Measurements from ENCODE around the gene CHST8.

DNA sequence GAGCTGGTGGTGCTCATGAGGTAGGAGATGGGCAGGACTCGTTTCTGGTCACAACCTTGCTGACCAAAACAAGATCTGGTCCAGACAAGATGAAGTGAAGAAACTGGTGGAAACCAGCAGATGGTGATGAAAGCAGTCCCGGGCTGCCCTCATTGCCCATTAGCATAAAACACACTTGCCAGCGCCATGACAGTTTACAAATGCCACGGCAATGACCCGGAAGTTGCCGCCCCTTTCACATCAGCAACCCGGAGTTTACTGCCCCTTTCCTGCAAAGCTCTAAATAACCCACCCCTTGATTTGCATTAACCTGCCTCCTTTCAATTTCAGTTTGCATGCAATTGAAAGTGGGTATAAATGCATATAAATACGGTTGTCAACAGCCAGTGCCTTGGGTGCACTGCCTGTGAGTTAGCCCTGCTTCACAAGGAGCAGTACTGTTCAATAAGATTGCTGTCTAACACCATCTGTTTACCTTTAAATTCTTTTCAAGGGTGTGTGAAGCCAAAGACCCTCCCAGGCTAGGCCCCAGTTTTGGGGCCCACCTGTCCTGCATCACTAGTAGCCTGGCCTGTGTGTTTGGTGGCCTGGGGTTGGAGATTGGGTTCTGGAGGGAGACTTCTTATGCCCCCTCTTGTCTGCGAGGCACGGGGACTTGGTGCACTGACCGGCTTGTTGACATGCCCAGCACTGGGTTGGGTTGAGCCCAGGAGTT, 38.8 kb downstream of the CHST8 start:
- TF ChIP-seq GATA3 (IDR thresholded peaks at IDR 0.05; ENCODE audit: low read depth, low read length) (no peak), GATA2 (IDR thresholded peaks at IDR 0.05; ENCODE audit: low read depth, low read length) (no peak)
